Stomach (tissue), 19 donors: Measurements from ENCODE around the gene POU3F3. TPM values are rescaled to one million over a fixed set of nuclear protein-coding genes. Genes with fewer than 3 reads are reported as not detected.

ENCODE experiments used
- DNase-seq, 2 donors: peaks; one replicate each; pipeline versions ENCODE4 v3.0.0 to v3.0.0-alpha.2; 2013 to 2019
- H3K27ac ChIP-seq, 5 donors: fragments of 200-600 bp in 4 of 5; sonication (generic) in 4 of 5; one replicate each; pipeline ENCODE4 v1.5.1; 2013 to 2019; ENCODE audit warnings: mild to moderate bottlenecking in 1 of 5, moderate library complexity in 1 of 5
- H3K27me3 ChIP-seq, 3 donors: fragments of 200-600 bp; sonication (generic); one replicate each; pipeline ENCODE4 v1.5.1; 2017 to 2019; ENCODE audit warnings: mixed run types in 1 of 3
- H3K36me3 ChIP-seq, 4 donors: fragments of 200-600 bp; sonication (generic); 1 replicate in 3 of 4; 2 replicates in 1 of 4; pipeline ENCODE4 v1.5.1; 2016 to 2019
- H3K4me1 ChIP-seq, 4 donors: fragments of 200-600 bp; sonication (generic); one replicate each; pipeline ENCODE4 v1.5.1; 2016 to 2019
- H3K4me3 ChIP-seq, 4 donors: fragments of 200-600 bp; sonication (generic) in 3 of 4; one replicate each; pipeline ENCODE4 v1.5.1; 2016 to 2019; ENCODE audit warnings: mild to moderate bottlenecking in 1 of 4
- H3K9me3 ChIP-seq, 4 donors: fragments of 200-600 bp; sonication (generic); one replicate each; pipeline ENCODE4 v1.5.1; 2016 to 2019
- EP300 ChIP-seq: sonication (generic); formaldehyde crosslinking; IDR thresholded peaks from one replicate; pipeline ENCODE4 v1.6.1; 2017; ENCODE audit warnings: antibody characterized with exemption
- POLR2A ChIP-seq, 4 donors: fragments of 450-650 bp; IDR thresholded peaks; one replicate each; pipeline ENCODE4 v1.6.1; 2016; ENCODE audit warnings: antibody characterized with exemption in 4 of 4, control low read depth in 2 of 4, mild to moderate bottlenecking in 1 of 4, moderate library complexity in 1 of 4
- POLR2AphosphoS5 ChIP-seq, 3 donors: sonication (generic); formaldehyde crosslinking; IDR thresholded peaks; one replicate each; pipeline ENCODE4 v1.6.1; 2016; ENCODE audit warnings: antibody characterized with exemption in 3 of 3
- WGBS, 5 donors: extraction: QIAGEN DNeasy Blood & Tissue Kit in 3 of 5; methylation state at CpG; one replicate each; pipeline versions ENCODE4 v1.1.5 to v1.1.7; 2013 to 2018; 5-methylcytosine and 5-hydroxymethylcytosine counted together
- intact Hi-C: fragments of 100-400 bp; cut with DNase I; formaldehyde crosslinking; loops from one replicate; pipeline ENCODE4 v1.15.1; 2023; ENCODE audit warnings: low total_unique reads
- long read RNA-seq, 10 donors: transcript quantifications; one replicate each; lab custom pipeline, GENCODE V29; 2026
- polyA plus RNA-seq, 3 donors: library from polyadenylated mRNA; stranded (reverse); fragments of 200-250 nt; gene quantifications; one replicate each; pipeline ENCODE4 v1.2.3, GENCODE V29; 2013
- total RNA-seq, 5 donors: library from RNA; depleted of rRNA; stranded (reverse); fragments of >200 nt; gene quantifications; one replicate each; pipeline versions ENCODE4 v1.1.0 to v1.2.3, GENCODE V29; 2014 to 2016
- TF ChIP-seq, protein P1 (sequence below), 7 experiments: fragments of 450-650 bp in 4 of 7; fragments of 200-600 bp in 3 of 7; sonication (generic) in 3 of 7; IDR thresholded peaks; one replicate each; pipeline ENCODE4 v1.5.1; 2016 to 2019; ENCODE audit warnings: antibody characterized with exemption in 7 of 7, control low read depth in 2 of 7, mild to moderate bottlenecking in 1 of 7
- donor health status: healthy with polysubstance abuse.
- donor health status: Bipolar disorder and iron deficiency.
- donor health status: healthy.

The POU3F3 gene
- total RNA-seq: under 1 TPM in 1 of 5 donors, not detected in 4; 0.37 TPM
- under 1 TPM in 1 of 3 donors, not detected in 2; 0.93 TPM for polyA plus RNA-seq
- long read RNA-seq, donor 1, partial matches to known transcripts: 0 of 1 reads
- long read RNA-seq, donor 1, other reads (novel, unspliced or antisense): 0 of 1 reads
- long read RNA-seq, donor 2: 0 reads
- long read RNA-seq, donor 3, partial matches to known transcripts: 0 of 1 reads
- long read RNA-seq, donor 3, other reads (novel, unspliced or antisense): 0 of 1 reads
- long read RNA-seq, donor 4: 0 reads
- long read RNA-seq, donor 5, partial matches to known transcripts: 0 of 4 reads
- long read RNA-seq, donor 5, other reads (novel, unspliced or antisense): 0 of 4 reads
- long read RNA-seq, donor 6: 0 reads
- long read RNA-seq, donor 7, partial matches to known transcripts: 0 of 1 reads
- long read RNA-seq, donor 7, other reads (novel, unspliced or antisense): 0 of 1 reads
- long read RNA-seq, donor 8: 0 reads
- long read RNA-seq, donor 9, partial matches to known transcripts: 0 of 1 reads
- long read RNA-seq, donor 9, other reads (novel, unspliced or antisense): 0 of 1 reads
- long read RNA-seq, donor 10: 0 reads

DNA sequence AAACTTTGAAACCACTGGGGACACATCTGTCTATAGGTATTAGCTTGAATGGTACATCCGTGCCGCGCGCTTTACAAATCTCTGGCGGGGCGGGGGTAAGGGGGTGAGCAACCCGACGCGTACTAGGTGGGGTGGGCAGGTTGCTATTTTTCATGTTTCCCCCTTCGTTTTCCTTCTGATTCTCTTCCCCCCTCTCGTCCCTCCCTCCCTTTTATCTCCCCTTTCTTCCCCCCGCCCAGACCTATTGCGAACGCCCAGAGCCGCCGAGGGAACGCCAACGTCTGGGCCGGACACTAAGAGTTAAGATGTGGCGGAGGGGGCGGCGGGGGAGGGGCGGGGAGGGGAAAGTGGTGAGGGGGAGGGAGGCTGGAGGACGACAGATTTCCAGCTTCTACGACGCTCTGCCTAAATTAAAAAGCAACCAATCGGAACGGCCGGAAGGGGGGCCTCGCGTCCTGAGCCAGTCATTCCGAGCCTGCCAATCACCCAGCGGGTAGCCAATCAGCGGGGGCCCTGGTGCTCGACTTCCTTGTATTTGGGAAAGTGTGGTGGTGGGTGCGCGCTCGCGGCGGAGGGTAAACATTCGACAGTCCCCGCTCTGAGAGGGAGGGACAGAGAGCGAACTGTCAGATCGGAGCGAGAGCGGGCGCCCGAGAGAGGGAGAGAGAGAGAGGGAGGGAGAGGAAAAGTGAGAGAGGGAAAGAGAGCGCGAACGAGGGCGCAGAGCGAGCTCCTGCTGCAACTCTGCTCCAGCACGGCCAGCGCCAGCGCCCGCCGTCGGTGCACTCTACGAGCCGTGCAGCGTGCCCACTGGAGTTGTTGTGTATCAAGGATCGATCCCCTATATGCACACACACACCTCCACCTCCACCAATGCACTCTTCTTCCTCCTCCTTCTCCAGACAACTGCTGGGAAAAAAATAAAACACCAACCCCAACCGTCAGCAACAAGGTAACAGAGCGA lies at the start of gene POU3F3:
POU3F3 (plus strand) TSS at position 582 of the 964 bp plus-strand sequence. CDS start 1,396 bp downstream, outside the sequence.
- DNase-seq: peak in 1 of 2 donors; percentile 87
- H3K4me1 ChIP-seq: peaks cover 29 to 64% (median 53%) of the 10 kb centered on the region in 4 donors

DNA sequence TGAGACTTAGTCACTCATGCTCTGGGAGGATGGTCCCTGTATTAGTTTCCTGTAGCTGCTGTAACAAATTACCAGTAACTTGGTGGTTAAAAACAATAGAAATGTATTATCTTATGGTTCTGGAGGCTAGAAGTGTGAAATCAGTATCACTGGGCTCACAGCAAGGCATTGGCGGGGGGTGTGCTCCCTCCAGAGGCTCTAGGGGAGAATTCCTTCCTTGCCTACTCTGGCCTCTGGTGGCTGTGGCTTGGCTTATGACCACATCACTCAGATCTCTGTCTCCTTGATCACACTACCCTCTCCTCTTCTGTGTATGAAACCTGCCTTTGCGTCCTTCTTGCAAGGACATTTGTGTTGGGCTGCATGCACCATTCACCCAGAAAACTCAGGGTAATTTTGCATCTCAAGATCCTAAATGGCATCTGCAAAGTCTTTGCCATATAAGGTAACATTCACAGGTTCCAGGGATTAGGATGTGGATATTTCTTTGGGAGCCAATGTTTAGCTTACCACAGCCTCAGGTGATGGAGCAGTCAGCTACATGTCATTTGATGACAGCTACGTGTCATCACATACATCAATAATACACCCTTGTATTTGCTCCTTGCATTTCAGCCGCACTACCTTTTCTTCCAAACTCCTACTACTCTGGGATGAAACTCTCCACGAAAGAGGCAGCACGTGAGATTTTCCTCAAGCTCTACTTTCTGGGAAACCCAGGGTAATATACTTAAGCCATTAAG lies 49.6 kb upstream of the POU3F3 start:
- intact Hi-C loops: no loop called here
- H3K27ac ChIP-seq: no peak overlapping the region
- no peaks in the 10 kb centered on the region for H3K4me1 ChIP-seq
- no peak overlapping the region for H3K4me3 ChIP-seq
- H3K27me3 ChIP-seq: no peaks in the 10 kb centered on the region
- no peaks in the 10 kb centered on the region for H3K36me3 ChIP-seq
- no peaks in the 10 kb centered on the region for H3K9me3 ChIP-seq
- TF ChIP-seq POLR2AphosphoS5 (IDR thresholded peaks at IDR 0.05): no peak
- no peak for TF ChIP-seq POLR2A (IDR thresholded peaks at IDR 0.05)
- TF ChIP-seq, protein P1, sequence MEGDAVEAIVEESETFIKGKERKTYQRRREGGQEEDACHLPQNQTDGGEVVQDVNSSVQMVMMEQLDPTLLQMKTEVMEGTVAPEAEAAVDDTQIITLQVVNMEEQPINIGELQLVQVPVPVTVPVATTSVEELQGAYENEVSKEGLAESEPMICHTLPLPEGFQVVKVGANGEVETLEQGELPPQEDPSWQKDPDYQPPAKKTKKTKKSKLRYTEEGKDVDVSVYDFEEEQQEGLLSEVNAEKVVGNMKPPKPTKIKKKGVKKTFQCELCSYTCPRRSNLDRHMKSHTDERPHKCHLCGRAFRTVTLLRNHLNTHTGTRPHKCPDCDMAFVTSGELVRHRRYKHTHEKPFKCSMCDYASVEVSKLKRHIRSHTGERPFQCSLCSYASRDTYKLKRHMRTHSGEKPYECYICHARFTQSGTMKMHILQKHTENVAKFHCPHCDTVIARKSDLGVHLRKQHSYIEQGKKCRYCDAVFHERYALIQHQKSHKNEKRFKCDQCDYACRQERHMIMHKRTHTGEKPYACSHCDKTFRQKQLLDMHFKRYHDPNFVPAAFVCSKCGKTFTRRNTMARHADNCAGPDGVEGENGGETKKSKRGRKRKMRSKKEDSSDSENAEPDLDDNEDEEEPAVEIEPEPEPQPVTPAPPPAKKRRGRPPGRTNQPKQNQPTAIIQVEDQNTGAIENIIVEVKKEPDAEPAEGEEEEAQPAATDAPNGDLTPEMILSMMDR (IDR thresholded peaks at IDR 0.05): no peak
- no peak for TF ChIP-seq EP300
- WGBS, 5 donors: 81 to 90% (median 84%) methylated on average over 6 of the region's 6 CpGs
- no peak for DNase-seq

More for the DNA sequence above, at the start of gene POU3F3:
- peak within 1 kb of the TSS in 2 of 5 donors; percentile 64 to 72 for H3K27ac ChIP-seq
- peaks cover 0 to 25% (median 1%) of the 10 kb centered on the region in 4 donors for H3K9me3 ChIP-seq
- TF ChIP-seq POLR2A (IDR thresholded peaks at IDR 0.05) (no peak), POLR2AphosphoS5 (IDR thresholded peaks at IDR 0.05) (peak in 1 of 3 donors; percentile 50)
- intact Hi-C loops: no loop called here
- no peaks in the 10 kb centered on the region for H3K36me3 ChIP-seq
- 2 to 7% (median 6%) methylated on average over 63 to 65 of the region's 65 CpGs for WGBS, 5 donors
- peaks cover 47 to 99% (median 89%) of the 10 kb centered on the region in 3 donors for H3K27me3 ChIP-seq
- peak within 1 kb of the TSS; percentile 33 to 59 (median 43) for H3K4me3 ChIP-seq

DNA sequence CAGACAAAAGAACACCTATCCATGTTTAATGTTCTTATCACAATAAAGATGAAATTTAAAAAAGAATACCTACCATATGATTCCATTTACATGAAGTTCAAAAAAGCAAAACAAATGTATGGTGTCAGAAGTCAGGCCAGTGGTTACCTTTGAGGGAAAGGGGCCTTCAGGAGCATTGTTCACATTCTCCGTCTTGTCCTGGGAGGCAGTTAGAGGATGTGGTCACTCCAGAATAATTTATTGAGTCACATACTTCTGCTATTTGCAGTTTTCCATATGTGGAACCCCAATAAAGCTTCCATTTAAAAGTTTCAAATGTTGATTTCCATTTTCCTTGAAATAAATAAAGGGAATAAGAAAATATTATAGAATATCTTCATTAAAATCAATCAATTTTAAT lies 41.6 kb upstream of the POU3F3 start:
- WGBS, 5 donors: 48 to 79% (median 69%) methylated on average over 1 of the region's 1 CpG
- Histone ChIP-seq H3K9me3 (peaks cover 0 to 9% (median 7%) of the 10 kb centered on the region in 4 donors), H3K27ac (no peak overlapping the region), H3K27me3 (peaks cover 0 to 4% (median 0%) of the 10 kb centered on the region in 3 donors), H3K4me3 (no peak overlapping the region), H3K4me1 (no peaks in the 10 kb centered on the region), H3K36me3 (no peaks in the 10 kb centered on the region)
- DNase-seq: no peak
- TF ChIP-seq POLR2AphosphoS5 (IDR thresholded peaks at IDR 0.05): no peak
- TF ChIP-seq, protein P1 (IDR thresholded peaks at IDR 0.05): no peak
- no peak for TF ChIP-seq POLR2A (IDR thresholded peaks at IDR 0.05)
- no peak for TF ChIP-seq EP300
- intact Hi-C loops: no loop called here

DNA sequence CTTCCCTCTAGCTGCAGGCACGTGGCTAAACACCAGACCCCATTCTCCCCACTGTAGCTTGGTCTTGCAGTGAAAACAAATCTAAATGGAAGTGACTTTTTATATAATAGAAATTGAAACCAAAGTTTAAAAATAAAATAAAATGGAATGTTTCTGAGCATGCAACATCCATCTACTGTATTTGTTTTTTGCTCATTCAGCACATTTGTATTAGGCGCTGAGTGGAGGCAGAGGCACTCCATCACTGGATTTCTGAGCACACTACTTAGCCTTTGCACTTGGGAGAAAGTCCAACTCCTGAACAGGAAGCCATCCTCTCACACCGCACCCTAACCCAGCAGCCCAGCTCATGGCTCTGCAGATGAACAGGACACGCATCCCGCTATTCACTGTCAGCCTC lies 37.8 kb upstream of the POU3F3 start:
- Histone ChIP-seq H3K27me3 (peaks cover 0 to 12% (median 3%) of the 10 kb centered on the region in 3 donors), H3K36me3 (no peaks in the 10 kb centered on the region), H3K27ac (no peak overlapping the region), H3K4me3 (no peak overlapping the region), H3K9me3 (no peaks in the 10 kb centered on the region), H3K4me1 (no peaks in the 10 kb centered on the region)
- intact Hi-C loops: no loop called here
- 79 to 87% (median 84%) methylated on average over 5 of the region's 5 CpGs for WGBS, 5 donors
- DNase-seq: no peak
- TF ChIP-seq, protein P1 (IDR thresholded peaks at IDR 0.05): no peak
- TF ChIP-seq POLR2A (IDR thresholded peaks at IDR 0.05) (no peak), EP300 (no peak), POLR2AphosphoS5 (IDR thresholded peaks at IDR 0.05) (no peak)
